HG03066 (cell line): ENCODE data around the gene NKAIN1.
"Not testable (repeated sequence)": the region's sequence is repeated elsewhere in the genome, so short reads cannot be mapped to it uniquely, and the experiment has no call there.

Experiments
- ATAC-seq: cut with Tn5 transposase; IDR thresholded peaks from one replicate; pipeline ENCODE4 v1.9.1; 2021; ENCODE audit warnings: low read depth; ENCODE audit not compliant: unreplicated experiment

The NKAIN1 gene

DNA sequence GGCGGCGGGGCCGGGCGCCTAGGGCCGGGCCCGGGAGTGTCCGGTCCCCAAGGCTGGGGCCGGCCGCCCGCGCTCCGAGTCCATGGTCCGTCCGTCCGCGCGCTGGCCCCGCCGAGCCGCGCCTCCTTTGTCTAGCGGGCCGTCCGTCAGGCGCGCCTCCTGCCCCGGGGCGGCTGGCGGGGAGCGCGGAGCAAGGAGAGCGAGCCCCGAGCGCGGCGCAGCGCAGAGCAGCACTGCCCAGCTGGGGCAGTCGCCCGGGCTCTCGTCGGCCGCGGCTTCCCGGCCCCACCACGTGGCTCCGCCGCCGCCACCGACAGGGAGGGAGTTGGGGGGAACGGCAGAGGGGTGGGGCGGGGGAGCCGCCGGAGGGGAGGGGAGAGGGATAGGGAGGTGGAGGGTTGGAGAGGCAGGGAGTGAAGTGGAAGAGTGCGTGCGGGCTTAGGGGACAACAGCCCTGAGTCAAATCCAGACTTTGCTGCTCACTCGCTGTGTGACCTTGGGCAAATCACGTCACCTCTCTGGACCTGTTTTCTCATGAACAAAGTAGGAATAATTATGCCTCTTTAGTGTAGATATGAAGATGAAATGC lies at the start of gene NKAIN1:
NKAIN1 (minus strand) TSS at position 235 of the 589 bp plus-strand sequence. CDS start 340 bp downstream, outside the sequence.
- no peak for ATAC-seq

DNA sequence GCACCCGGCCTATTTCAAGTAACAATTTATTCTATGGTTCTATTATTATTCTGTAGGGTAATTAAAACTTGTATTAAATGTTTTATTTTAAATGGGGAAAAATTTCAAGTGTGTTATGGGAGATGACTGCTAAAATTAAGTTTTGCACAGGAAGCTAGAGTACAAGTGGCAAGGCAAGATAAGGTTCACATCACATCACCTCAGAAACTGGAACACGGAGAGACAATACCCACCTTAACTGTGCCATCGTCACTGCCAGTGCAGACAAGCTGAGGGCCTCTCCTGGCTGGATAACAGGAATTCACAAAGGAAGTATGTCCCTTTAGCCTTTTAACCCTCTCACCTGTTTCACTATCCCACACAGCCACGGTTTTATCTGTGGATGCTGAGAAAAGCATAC lies 49.3 kb upstream of the NKAIN1 start:
- ATAC-seq, result no peak

DNA sequence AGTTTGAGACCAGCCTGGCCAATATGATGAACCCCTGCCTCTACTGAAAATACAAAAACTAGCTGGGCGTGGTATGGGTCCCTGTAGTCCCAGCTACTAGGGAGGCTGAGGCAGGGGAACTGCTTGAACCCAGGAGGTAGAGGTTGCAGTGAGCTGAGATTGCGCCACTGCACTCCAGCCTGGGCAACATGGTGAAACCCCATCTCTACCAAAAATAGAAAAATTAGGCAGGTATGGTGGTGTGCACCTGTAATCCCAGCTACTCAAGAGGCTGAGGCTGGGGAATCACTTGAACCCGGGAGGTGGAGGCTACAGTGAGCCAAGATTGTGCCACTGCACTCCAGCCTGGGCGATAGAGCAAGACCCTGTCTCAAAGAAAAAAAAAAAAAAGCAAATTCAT lies 48.1 kb upstream of the NKAIN1 start:
- ATAC-seq, result not testable (repeated sequence)

DNA sequence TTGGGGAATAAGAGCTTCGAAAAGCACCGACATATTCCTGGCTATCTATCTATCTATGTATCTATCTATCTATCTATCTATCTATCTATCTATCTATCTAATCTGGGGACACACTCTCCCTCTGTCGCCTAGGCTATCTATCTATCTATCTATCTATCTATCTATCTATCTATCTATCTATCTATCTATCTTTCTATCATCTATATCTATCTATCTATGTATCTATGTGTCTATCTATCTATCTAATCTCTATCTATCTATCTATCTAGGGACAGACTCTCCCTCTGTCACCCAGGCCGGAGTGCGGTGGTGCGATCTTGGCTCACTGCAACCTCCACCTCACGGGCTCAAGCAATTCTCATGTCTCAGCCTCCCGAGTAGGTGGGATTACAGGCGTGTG lies 42.7 kb upstream of the NKAIN1 start:
- ATAC-seq, result not testable (repeated sequence)

DNA sequence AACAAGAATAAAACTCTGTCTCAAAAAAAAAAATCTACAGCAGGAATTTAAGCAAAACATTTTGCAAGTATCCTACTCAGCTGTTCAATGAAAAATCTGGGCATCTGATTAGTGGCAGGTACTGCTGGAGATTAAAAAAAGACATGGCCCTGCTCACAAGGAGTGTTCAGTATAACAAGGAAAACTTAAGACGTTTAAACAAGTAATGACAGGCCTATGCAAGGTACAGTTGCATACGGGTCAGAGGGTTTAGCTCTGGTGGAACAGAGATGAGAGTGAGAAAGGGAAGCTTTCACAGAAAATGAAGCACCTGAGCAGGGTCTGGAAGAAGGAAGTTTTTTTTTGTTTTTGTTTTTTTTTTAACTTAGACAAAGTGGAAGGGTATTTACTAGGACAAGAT lies 33.9 kb upstream of the NKAIN1 start:
- ATAC-seq, result no peak

DNA sequence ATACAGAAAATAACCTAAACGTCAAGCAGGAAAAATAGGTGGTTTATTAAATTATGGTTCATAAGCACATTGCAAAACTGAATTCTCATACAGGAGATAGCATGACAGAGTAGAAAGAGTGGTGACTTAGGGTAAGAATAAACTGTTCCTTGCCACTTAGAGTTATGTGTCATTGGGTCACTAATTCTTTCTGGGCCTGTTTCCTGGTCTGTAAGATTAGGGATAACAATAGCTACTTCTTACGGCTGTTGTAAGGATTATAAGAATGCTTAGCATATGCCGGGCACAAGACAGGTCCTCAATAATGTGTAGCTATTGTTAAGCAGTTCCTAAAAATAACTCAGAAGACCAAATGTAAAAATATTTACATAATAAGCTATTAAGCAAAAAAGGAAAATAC lies 32.7 kb upstream of the NKAIN1 start:
- no peak for ATAC-seq

DNA sequence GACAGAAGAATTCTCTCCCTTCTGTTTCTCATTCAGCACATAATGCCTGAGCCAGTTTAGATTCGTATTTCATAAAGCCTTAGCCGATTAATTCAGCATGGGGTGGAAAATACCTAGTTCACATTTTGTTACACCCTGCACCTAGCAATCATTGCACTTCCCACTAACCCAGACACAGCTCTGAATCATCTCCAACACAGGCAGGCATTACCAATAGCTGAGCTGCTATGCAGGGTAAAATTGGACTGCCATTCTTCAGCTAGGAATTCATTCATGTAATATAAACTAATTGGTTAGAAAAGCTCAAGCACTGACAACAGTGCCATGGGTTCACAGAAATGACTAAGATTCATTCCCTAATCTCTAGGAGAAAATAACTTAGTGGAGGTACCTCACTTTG lies 26.9 kb upstream of the NKAIN1 start:
- no peak for ATAC-seq

DNA sequence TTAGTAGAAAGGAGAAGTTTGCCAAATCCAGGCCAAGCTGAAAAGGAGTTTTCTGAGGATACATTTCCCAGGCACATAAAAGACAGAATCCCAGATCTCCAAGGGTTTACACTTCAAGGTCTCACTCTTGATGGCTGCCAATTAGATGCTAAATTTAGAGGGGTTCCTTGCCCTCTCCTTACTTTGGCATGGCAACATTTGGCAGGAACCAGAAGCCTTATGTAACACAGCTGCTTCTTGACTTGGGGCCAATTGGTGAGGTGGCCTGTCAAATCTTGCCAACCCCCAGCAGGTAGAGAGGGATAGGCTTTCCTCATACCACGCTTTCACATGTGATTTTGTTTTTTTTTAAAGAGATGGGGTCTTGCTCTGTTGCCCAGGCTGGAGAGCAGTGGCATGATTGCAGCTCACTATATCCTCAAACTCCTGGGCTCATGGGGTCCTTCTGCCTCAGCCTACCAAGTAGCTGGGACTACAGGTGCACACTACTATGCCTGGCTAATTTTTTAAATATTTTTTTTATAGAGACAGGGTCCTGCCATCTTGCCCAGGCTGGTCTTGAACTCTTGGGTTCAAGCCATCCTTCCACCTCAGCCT lies 25.2 kb upstream of the NKAIN1 start:
- ATAC-seq, result no peak

DNA sequence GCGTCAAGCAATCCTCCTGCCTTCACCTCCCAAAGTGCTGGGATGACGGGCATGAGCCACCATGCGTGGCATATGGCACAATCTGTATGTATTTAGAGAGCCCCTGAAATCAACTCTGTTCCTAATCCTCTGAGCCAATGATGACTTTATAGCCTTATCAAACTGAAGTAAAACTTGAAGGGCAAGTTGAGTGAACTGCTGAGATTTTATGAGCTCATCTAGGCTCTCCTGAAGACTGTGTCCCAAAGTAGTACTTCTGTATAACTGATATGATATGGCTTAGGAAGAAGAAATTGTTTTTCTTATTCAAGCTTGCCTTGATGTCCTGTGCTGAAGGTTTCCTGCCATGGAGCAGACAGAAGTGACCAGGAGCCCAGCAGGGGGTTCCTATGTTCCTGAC lies 23.7 kb upstream of the NKAIN1 start:
- no peak for ATAC-seq

DNA sequence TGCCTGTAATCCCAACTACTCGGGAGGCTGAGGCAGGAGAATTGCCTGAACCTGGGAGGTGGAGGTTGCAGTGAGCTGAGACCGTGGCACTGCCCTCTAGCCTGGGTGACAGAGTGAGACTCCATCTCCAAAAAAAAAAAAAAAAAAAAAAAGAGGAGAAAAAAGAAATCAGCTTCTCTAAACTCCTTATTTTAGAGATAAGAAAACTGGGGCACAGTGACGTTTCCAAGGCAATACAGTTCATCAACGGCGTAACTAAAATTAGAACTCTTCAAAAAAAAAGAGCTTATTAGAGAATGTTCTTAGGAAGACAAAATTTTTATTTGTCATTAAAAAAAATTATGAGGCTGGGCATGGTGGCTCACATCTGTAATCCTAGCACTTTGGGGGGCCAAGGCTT lies 22.7 kb upstream of the NKAIN1 start:
- not testable (repeated sequence) for ATAC-seq

DNA sequence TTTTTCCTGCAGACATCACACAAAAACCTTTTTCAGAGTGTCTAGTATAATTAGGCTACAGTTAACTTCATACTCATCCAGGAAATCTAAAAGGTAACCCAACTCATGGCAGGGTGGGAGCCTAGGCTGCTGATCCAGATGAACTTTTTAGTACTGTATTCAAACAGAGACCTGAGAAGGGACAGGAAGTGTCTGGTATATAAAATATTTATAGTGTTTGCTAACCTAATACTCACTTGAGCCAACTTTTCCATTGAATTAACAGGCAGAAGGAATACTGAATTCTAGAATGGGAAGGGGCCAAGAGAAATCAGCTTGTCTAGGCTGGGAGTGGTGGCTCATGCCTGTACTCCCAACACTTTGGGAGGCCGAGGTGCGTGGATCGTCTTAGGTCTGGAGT lies 22.2 kb upstream of the NKAIN1 start:
- ATAC-seq, result no peak

DNA sequence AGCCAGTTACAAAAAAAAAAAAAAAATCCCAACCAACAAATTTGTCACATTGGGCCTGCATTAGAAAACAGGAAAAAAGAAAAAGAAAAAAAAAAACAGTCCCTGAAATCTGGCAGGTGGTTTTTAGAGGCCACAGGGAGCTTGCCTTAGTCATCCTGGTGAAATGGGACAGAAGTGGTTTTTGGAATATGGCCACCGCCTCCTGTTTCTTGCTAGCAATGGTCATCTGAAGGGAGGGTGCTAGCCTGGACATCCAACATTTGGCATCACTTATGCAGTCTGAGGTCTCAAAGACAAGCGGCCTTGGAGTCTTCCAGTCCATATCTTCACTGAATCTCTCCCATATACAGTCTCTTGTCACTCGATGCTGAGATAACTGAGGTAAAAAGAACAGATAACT lies 20.1 kb upstream of the NKAIN1 start:
- ATAC-seq, result no peak

DNA sequence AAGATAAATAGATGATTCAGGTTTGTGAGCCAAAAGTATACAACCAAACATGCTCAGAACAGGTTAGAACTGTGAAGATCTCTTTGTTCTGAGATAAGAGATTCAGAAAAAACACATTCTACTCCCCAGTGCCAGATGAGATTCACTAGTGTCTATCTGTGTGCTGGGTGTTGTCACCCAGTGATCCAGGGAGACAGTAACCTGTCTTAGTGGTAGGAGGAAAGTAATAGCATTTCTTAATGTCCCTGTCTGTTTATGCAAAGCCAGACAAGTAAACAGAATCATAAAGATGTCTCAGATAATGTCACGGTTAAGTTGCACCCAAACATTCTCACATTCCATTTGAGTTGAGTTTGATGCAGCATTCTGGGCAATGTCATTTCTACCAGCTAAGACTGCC lies 18.9 kb upstream of the NKAIN1 start:
- ATAC-seq, result no peak

DNA sequence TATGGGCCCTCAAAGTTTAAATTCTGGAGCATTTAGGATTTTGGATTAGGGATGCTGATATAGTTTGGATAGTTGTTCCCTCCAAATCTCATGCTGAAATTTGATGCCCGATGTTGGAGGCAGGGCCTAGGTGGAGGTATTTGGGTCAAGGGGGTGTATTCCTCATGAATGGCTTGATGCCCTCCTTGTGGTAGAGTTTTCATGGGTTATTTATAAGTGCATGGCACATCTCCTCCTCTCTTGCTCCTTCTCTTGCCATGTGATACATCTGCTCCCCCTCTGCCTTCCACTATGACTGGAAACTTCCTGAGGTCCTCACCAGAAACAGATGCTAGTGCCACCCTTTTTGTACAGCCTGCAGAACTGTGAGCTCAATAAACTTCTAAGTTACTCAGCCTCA lies 17.5 kb upstream of the NKAIN1 start:
- ATAC-seq, result no peak

DNA sequence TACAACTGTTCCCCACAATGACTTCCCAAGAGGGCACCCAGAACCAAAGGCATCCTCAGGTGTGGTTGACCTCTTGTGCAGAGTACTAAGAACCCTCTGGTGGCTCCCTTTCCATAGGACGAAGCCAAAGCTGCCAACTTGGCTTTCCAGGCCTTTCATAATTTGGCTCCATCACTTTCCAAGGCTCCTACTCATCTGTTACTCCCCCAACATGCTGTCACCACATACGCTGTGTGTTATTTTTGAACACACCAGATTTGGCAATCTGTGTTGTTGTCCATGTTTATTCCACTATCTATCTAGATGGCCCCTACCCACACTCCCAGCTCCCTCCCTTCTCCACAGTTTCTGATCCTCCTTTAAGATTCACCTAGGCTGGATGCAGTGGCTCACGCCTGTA lies 10.2 kb upstream of the NKAIN1 start:
- ATAC-seq, result no peak

DNA sequence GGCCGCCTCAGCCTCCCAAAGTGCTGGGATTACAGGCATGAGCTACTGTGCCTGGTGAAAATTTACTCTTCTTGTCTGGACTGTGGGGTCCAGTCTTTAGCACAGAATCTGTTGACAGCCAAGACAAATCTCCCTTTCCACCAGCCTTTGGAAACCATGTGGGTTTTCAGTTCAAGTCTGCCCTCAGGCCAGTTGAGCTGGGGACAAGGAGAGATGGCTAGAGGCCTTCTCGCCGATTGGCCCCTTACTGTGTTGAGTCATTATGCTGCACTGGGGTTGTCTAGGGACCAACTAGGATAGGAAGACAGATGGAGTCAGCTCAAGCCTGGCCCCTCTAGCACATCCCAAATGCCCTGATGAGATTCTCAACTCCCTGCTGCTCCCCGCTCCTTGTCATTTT lies 8.6 kb upstream of the NKAIN1 start:
- no peak for ATAC-seq

DNA sequence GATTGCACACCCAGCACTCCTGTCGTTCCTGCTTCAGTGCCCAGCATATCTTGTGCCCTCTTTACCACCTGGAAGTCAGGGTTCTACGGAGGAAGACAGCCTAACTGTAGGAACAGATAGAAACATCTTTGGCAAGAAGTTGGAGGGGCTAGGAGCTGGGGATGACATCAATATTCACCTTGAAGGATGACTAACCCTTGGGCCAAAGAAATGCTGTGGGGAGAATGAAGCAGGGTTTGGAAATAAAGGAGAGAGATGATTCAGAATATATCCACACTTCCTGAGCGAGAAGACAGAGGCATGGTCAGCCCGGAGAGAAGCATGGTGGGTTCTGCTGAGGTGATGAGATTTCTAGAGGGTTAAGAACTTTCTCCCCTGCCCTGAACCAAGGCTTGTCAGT lies 4.6 kb upstream of the NKAIN1 start:
- ATAC-seq, result no peak

DNA sequence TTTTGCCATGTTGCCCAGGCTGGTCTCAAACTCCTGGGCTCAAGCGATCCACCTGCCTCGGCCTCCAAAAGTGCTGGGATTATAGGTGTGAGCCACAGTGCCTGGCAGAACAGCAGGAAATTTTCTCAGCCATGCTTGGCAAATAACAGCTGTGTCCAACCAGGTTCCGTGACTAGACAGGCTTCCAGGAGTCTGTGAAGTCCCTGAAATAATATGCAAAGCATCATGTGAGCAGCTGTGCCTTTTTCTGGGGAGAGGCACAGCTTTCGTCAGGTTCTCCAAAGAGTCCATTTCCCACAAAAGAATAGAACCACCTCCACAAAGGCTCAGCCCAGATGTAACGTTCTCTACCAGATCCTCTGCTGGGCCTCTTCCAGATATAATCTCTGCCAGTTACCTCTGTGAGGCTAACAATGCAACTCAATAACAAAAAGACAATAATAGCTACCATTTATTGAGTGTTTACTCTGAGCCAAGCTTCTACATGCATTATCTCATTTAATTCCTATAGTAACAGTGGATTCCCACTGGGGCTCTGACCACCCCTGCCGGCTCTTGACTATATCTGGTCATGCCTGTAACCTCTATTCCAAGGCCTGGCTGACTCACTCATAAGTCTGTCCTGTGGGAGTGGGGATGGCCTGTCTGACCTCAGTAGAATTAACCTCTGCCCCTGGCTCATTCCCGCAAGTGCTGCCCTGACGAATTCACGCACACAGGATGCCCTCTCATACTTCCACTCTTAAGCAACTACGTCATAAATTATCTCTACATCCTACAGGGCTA lies 4.0 kb upstream of the NKAIN1 start:
- no peak for ATAC-seq

DNA sequence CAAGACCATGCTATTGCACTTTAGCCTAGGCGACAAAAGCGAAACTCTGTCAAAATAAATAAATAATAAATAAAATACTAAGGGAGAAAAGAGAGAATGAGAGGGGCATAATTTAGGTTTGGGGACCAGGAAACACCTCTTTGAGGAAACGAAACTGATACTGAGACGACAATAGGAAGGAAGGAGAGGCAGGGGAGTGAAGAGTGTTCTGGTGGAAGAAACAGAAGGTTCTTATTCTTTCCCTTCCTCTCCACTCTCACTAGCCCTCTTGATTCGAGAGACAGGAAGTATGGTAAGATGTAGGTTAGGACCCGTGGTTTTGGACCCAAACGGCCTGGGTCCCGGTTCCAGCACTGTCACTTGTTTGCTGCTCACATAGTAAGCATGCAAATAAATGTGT lies 1.6 kb upstream of the NKAIN1 start:
- no peak for ATAC-seq

DNA sequence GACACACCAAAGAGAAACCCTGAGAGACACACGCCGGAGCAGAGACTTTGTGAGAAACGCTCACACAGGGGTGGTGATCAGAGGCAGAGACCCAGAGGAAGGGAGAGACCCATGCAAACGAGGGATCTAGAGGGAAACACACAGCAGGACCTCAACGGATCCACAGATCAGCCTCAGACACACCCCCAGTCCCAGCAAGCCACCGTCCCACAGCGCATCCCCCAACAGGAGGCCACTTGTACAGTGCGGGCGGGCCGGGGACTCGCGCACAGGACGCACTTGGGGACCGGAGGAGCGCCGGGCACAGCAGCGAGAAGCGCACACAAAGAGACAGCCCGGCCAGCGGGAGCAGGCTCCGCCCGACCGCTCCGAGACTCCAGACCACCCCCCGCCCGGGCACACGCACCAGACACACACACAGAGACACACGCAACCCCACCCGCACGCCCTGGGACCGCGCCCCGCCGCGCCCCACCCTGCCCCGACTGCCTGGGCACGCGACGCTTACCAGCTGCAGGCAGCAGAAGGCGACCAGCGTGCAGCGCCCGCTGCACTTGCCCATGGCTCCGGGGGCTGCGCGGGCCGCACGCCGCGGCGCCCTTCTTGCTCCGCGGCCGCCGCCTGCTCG lies 587 bp downstream of the NKAIN1 start:
- ATAC-seq, result no peak

DNA sequence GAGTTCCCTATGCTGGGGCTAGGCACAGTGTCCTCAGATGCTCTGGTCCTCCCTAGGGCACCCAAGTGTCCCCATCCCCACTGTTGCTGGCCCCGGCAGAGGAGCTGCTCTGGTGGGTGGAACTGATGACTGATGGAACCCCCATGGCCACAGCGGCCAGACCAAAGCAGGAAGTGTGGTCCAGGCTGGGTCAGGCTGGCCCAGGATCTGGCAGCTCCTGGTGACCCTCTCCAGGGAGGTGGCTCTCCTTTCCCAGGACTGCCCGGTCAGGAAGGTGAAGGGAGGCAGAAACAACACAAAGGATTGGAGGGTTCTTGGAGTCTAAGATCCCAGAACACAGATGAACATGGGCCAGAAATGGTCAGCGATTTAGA lies 1.1 kb downstream of the NKAIN1 start:
- ATAC-seq, result no peak

DNA sequence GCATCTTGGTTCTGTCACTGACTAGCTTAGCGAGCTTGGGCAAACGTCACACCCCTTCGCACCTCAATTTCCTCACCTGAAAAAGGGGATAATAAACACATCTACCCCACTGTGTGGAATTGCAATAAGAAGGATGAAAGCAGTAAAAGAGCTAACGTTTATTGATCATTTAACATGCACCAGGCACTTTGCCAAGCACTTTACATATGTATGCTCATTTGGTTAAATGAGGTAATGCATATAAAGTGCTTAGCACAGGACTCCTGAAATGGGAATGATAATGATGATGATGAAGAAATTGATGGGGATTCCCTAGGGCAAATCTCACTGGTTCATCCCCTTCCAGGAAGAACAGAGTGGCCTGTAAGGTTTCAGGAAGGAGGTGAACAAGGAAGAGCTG lies 4.8 kb downstream of the NKAIN1 start:
- ATAC-seq, result no peak
